ENCODE data around the gene GABBR2.
"Not testable (repeated sequence)": the region's sequence is repeated elsewhere in the genome, so short reads cannot be mapped to it uniquely, and the experiment has no call there.

GABBR2 gene

DNA sequence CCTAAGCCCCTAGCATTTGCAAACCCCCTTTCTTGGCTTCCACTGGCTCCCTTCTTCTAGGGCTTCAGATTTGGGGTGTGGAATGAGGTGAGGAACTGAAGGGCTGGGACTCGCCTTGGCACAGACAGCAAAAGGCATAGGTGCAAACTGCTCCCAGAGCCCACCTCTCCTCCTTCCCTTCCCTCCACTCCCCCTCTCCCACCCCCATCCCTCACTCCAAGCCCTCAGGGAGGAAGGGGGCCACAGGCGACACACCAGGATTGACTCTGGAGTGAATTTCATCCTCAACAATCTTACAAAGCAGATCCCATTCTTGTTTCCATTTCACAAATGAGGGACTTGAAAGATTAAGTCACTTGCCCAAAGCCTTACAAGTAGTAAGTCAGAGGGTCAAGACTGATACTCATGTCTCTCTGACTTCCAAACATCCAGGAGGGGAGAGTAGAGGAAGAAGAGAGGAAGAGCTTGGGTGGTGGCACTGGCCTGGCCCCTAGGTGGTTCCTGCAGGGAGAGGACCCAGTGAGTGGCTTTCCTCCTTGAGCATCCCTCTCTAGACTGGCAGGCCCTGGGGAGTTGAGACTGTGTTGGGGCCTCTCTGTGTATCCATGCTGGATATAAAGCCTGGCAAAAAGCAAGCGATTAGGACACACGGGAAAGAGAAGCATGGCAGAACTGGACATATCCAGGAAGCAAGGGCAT, 193.1 kb downstream of the GABBR2 start:
- no peak for DNase-seq (ENCODE audit: low spot score)

DNA sequence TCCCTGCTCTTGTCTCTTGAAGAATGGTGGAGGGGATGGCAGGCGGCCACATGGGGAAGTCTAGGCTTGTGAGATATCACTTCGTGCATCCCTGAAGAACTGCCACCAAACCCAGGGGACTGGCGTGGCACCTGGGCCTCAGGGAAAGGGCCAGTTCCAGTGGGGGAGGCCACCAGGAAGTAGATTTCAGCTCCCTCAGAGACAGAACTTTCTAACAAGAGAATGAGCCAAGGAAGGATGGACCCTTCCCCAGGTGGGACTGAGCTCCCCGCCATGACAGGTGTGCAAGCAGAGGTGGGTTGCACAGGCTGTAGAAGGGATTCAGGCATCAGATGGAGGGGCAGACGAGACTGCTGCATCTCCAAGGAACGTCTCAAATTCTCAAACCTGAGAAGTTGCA, 193.9 kb downstream of the GABBR2 start:
- DNase-seq (ENCODE audit: low spot score) = no peak

DNA sequence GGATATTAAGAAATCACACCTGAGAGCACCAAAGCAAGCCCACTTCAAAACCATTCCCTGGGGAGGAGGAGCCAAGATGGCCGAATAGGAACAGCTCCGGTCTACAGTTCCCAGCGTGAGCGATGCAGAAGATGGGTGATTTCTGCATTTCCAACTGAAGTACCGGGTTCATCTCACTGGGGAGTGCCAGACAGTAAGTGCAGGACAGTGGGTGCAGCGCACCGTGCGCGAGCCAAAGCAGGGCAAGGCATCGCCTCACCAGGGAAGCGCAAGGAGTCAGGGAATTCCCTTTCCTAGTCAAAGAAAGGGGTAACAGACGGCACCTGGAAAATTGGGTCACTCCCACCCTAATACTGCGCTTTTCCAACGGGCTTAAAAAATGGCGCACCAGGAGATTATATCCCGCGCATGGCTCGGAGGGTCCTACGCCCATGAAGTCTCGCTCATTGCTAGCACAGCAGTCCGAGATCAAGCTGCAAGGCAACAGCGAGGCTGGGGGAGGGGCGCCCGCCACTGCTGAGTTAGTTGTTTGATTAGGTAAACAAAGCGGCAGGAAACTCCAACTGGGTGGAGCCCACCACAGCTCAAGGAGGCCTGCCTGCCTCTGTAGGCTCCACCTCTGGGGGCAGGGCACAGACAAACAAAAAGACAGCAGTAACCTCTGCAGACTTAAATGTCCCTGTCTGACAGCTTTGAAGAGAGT, 200.4 kb downstream of the GABBR2 start:
- DNase-seq (ENCODE audit: low spot score) = not testable (repeated sequence)

DNA sequence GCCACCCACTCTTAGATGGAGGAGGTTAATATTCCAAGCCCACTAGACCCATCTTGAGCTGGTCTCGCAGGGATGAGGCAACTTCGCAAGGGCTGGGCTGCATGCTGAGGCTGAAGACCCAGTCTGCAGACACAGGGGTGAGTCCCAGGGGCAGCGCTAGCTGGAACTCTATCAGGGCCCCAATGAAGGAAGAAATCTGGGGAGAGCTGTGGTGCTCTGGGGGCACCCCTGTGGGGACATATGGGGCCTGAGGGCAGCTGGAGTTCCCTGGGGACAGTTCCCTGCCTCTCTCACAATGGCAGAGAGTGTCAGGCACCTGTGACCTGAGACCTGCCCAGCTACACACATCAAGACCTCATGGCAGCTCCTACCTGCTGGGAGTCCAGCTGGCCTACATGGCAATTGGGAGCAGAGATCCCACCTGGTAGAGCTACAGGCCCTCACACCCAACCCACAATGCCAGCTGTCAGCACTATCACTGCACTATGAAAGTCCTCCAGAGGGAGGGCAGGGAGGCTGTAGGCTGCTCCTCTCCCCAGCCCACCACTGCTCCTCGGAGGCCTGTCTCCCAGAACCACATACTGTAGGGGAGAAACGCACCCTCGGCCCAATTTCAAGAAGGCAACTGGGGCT, 202.2 kb downstream of the GABBR2 start:
- DNase-seq (ENCODE audit: low spot score) = no peak

GRCh38 chr9:98504298-98505282, 204.1 kb downstream of the GABBR2 start:
- no peak for DNase-seq (ENCODE audit: low spot score)

GRCh38 chr9:98503867-98504266, 204.9 kb downstream of the GABBR2 start:
- no peak for DNase-seq (ENCODE audit: low spot score)

- no peak for DNase-seq (ENCODE audit: low spot score)
Measured at GRCh38 chr9:98502976-98503325, 205.8 kb downstream of the GABBR2 start.

DNA sequence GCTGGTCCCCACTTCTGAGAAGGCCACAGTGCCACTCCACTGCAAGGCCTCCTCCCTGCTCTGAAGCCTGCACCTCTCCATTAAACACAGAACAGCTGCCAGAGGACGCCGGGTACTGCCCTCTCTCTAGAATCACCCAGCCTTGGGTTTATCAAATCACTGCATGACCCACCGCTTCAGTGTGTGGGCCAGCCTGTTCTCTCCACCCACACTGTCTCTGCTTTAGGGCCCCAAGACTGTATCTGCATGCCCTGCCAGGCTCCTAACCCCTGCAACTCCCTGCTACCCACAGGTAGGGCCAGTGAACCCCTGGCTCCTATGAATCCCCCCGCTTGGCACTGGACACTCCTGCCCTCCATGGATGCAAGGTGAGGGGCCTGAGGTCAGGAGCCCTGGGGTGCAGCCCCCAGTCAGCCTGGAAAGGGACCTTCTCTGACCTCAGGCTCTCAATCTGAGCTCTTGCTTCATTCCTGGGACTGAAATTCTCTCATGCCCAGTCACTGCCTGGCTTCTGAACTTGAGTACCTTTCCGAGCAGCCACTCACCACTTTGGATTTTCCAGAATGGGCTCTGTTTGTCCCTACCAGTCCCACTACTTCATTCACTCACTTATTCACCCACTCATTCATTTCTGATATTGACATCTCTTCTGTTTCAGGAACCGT, 206.3 kb downstream of the GABBR2 start:
- DNase-seq (ENCODE audit: low spot score) = no peak

GRCh38 chr9:98501819-98502218, 206.9 kb downstream of the GABBR2 start:
- no peak for DNase-seq (ENCODE audit: low spot score)

DNA sequence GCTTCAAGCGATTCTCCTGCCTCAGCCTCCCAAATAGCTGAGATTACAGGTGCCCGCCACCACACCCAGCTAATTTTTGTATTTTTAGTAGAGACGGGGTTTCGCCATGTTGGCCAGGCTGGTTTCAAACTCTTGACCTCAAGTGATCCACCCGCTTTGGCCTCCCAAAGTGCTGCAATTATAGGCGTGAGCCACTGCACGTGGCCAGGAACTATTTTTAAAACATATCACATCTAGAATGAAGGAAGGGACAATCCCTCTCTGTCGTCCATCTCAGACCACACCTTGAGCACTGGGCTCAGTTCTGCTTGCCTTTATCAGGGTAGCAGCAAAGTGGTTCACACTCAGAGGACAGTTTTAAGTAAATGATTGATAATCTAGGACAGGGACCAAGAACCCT, 207.5 kb downstream of the GABBR2 start:
- not testable (repeated sequence) for DNase-seq (ENCODE audit: low spot score)

- no peak for DNase-seq (ENCODE audit: low spot score)
Measured at GRCh38 chr9:98500337-98500919, 208.3 kb downstream of the GABBR2 start.

DNA sequence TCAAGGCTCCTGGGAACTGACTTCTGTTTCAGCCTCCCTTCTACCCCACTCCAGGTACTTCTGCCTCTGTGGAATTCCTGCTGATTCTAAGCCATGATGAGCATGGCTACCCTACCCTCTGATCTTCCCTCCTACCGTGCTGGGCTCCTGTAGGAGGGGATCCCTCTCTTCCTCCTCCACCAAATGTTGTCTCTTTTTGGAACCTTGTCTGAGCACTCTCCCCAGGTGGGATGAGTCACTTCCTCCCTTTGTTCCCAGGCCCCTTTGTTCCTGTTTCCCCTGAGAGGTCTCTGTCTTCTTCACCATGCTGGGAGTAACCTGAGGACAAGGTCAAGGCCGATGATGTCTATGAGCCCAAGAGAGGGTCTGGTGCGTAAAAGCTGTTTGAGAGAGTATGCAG, 213.2 kb downstream of the GABBR2 start:
- no peak for DNase-seq (ENCODE audit: low spot score)

DNA sequence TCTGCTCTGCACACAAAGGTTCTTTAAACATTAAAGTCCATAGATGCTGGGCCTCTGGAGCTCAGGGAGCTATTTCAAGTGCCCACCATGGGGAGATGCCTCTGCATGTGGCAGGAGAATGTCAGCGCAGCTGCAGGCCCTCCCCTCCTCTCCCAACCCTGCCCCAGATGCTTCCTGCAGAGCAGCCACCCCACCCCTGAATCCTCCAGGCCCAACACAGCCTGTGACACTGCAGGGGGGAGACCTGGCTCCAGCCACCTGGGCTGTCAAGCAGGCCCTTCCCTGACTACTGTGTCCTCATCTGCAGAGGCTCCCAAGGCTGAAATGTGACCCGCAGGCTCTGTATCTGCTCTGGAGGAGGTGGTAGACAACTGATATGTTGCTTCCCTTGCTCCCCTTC, 213.9 kb downstream of the GABBR2 start:
- DNase-seq (ENCODE audit: low spot score) = no peak

DNA sequence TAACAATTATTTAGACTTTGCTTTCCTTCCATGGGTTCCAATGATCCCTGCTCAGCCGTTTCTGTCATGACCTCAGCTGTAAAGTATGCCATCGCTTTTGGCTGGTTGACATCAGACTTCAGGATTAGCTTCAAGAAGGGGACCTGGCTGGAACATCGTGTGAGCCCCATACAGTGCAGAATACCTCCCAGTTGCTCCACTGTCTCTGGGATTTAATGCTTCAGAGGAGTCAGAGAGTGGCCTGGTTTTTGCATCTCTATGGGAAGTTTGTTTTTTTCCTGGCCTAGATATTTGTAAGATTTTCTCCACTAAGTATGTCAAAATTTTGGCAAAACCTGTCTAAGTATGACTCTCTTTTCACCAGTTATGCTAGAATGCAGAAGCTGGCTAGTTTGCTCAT, 216.9 kb downstream of the GABBR2 start:
- no peak for DNase-seq (ENCODE audit: low spot score)

DNA sequence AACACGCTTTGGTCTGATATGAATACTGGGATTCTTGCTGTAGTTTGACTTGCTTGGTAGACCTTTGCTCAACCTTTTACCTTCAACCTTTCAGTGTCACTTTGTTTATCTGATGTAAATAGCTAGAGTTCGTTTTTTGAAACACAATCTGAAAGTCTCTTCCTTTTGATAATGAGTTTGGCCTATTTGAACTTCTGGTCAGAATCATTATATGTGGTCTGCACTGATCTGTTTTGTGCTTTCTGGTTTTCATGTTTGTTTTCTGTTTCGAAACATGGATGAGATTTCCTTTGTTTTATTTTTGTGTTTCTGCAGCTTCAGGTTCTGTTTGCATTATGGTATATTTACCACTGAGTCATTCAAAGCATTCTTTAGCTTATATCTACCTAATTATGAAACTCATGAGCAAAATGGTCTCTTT, 217.5 kb downstream of the GABBR2 start:
- DNase-seq (ENCODE audit: low spot score) = no peak

- no peak for DNase-seq (ENCODE audit: low spot score)
Measured at GRCh38 chr9:98488571-98489312, 220.0 kb downstream of the GABBR2 start.

DNA sequence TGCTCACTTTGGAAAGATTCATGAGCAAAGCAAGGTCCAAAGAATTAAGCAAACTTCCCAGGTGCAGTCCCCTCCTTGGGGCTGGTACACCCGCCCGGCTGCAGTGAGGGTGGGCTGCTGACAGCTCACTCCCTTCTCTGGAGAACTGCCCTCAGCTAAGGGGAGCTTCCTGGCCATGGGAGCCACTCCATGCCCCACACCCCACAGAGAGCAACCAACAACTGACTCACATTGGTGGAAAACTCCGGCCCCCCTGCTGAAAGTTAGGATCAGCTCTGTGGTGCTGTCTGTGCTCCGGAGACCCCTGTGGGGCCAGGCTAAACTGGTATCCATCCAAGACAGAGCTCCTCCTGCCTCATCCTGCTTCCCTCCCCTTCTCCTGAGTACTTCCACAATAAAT, 223.0 kb downstream of the GABBR2 start:
- no peak for DNase-seq (ENCODE audit: low spot score)

- no peak for DNase-seq (ENCODE audit: low spot score)
Measured at GRCh38 chr9:98484162-98484561, 224.6 kb downstream of the GABBR2 start.

DNA sequence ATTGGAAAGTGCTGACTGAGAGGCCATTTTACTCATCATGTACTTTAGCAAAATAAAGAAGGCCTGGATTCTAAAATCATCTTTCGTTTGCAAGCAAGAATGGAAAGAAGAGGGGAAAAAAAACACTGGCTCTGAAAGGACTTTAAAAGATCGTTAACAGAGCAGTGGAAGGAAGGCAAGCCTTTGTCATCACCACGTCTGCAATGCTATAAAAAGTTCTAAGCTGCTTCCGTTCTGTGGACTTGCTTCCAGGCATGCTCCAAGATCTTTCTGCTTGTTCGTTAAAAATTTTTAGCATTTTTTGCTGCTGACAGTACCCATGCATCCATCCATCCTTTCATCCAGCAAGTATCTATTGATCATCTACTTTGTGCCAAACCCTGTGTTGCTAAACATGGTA, 226.5 kb downstream of the GABBR2 start:
- no peak for DNase-seq (ENCODE audit: low spot score)

DNA sequence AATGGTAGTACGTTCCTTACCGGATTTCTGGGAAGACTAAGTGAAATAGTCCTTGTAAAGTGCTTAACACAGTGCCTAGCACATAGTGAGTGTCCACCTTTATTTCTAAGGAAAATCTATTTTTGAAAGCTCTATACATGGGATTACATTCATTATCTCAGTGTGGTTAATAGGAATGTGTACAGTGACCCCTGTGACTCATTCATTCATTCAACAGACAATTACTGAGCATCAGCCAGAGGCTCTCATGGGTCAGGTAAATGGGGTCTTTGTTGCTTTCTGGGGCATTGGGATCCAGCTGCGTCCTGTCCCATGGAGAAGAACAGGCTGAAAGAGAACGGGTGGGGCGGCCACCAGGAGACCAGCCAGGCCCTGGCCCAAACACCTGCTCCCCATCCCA, 227.1 kb downstream of the GABBR2 start:
- DNase-seq (ENCODE audit: low spot score) = no peak
